Stimulated activated CD4-positive, alpha-beta T cell treated with anti-CD3 and anti-CD28 coated beads, TNF-alpha, amount 100 ng/mL, for 24 hours (primary cell): Measurements from ENCODE around the gene IFFO2.
A peak's percentile ranks its signal among the peaks of the same experiment; 100 is the strongest.

Experiments used
- DNase-seq, 3 experiments: peaks; one replicate each; pipeline ENCODE4 v3.0.0-alpha.2; 2020; ENCODE audit warnings: low read depth in 3 of 3

Gene IFFO2

GRCh38 chr1:18950401-18951026 lies 6.0 kb downstream of the IFFO2 start:
- DNase-seq: no peak

GRCh38 chr1:18949686-18950400 lies 6.6 kb downstream of the IFFO2 start:
- no peak for DNase-seq

DNA sequence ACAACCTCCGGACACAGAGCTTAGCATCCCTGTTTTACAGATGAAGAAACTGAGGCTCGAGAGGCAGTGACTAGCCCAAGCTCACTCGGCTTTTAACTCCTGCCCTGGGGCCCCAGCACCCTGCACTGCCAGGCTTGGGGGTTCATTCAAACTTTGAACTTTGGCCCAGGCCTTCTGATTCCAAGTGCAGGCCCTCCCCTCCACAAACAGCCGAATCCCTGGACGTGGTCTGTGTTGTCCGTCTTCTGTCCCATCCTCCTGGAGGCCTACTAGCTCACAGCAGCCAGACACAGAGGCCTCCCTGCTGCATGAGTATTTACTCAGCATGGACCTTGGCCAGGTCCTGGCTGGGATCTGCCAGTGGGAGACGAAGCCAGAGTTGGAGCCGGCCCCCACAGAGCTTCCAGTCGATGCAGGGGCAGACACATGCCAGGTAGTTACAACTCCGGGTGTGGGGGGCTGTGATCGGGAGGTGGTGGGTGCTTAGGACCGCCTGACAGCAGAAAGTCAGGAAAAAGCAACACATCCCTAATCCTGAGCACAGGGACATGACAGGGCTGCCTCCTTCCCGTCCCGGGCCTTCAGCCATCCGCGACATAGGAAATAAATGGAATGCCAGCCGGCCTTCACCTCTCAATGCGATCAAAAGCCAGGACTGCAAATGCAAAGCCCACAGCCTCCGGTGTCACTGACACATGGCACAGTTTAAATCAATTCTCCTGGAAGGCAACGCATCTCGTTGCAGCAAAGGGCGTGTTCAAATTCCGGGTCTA lies 7.4 kb downstream of the IFFO2 start:
- no peak for DNase-seq

DNA sequence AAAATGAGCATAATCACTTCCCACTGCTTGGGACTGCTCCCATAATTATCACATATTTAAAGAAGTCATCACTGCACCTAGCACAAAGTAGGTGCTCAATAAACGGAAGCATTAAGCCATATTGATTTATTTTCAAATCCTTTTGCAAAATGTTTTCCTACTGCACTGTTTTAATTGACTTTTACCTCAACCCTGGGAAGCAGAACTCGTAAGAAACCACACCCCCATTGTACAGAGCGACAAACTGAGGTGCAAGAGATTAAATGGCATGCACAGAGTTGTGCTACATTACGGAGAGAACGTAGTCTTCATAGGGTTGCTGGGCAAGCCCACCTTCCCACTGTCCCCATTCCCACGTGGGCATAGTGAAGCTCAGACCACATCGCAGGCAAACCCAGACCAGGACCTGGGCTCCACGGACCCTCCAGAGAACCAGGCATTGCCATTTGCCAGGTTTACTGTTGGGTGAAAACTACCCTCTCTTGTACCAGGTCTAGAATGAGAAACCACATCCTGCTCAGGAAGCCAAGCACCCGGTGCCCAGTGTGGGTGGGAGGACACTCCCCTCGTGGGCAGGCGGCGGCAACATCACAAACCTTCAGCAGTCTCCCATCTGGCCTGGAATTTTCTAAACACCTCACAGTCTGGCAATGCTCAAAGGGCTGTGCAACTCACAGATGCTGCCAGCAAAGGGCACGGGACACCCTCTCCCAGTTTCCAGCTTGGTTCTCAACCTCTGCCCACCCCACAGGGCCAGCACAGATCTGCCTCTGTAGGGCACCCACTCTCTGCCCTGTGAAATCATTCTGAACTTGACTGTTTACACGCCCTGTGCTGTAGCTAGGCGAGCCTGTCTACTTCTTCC lies 8.2 kb downstream of the IFFO2 start:
- peak in 1 of 3 experiments; percentile 51 for DNase-seq

DNA sequence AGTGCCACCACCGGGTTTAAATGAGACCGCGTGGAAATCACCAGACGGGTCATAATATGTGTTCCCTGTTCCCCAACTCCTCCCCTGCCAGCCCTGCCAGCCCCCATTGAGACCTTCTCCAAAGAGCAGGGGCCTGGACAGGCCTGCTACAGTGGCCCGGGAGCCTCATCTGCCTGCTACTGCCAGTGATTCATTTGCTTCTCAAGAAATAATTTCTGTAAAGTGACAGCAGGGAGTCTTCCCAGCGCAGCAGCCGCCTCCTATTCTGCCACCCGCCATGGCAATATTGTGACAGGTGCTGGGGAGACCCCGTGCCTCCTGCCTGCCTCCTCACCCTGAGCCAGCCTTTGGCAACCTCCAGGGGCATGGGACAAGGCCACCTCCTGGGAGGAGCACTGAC lies 8.9 kb downstream of the IFFO2 start:
- no peak for DNase-seq

- no peak for DNase-seq
Measured at GRCh38 chr1:18946550-18947381, 9.7 kb downstream of the IFFO2 start.

DNA sequence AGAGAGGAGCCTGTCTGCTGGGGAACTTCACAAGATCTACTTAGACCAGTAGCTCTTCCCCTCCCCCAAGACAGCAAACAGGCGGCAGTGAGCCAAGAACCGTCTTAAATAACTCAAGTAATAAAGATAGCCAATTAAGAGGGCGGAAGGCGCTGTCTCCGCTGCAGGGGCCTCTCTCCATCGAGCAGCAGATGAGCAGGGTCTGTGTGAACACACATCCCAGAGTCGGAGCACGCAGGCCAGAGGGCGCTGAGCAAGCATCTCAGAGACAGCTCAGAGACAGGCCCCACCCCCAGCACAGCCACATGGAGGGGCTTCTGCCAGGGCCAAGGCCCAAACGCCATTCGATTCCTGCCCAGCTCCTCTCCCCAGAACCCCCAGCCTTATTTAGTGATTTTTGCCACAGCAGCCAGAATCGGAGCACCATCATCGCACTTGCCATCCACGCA lies 11.1 kb downstream of the IFFO2 start:
- DNase-seq: no peak

GRCh38 chr1:18944810-18945209 lies 11.7 kb downstream of the IFFO2 start:
- no peak for DNase-seq

DNA sequence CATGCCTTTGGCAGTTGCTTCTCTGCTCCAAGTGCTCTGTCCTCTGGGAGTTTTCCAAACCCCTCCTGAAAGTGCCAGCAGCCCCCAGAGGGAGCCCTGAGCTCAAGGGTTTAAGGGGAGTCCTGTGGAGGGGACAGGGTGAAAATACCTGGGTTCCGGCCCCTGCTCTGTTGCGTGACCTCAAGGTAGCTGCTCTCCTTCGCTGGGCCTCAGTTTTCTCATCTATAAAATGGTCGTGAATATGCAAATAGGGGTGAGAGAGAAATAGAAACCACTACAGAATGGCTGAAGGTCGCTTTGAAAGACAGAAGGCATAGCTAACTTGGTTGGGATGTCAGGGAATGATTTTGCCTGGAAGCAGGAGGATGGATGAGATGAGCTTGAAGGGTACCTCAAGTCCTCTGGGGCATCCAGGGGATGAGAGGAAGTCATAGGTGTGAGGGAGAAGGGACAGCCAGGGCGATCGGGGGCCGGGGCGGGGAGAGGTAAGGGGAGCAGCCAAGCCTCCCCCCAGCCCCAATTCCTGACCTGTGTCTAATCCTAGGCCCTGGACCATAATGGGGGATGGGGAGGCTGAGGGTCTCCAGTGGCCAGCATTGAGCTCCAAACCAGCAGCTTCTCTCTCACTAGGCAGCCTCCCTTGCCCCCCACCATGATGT lies 12.4 kb downstream of the IFFO2 start:
- DNase-seq: no peak

- no peak for DNase-seq
Measured at GRCh38 chr1:18943162-18943561, 13.3 kb downstream of the IFFO2 start.

- DNase-seq: no peak
Measured at GRCh38 chr1:18942340-18942739, 14.1 kb downstream of the IFFO2 start.

DNA sequence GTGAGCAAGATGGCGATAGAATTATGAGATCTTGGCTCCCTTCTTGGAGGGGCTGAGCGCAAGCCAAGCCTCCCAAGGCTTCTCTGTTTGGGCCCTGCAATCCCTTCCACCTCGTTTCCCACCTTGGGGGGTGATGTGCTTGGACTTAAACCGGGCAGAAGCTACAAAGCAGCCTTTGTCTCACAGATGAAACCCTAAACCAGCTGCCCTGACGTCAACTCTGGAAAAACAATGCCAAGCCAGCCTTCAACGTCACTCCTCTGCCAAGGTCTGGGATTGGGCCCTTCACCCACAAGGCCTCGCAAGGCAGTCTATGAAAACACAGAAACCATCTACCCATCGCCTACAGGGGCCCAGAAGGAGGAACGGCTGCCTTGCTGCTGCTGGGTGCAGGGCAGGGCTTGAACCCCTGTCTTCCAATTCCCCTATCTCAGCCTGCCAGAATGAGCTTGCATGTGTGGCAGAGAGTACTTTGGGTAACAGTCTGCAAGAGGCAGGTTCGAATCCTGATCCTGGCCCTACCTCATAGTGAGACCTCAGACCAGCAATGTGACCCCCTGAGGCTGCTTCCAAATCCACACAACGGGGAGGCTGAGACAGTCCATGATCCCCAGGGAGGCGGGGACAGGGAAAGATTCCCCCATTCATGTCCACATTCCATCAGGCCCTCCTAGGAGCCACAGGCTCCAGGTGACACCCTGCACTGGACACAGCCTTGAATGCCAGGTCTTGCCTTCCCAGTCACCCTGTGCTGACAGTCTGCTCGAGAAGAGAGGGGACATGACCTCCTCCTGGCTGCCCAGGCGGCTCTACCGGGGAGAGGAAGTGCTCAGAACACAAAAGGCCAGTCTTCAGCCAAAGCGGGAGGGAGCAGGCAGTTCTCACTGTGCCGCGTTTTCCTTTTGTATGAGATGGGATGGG lies 15.0 kb downstream of the IFFO2 start:
- DNase-seq: no peak

GRCh38 chr1:18940303-18941020 lies 16.0 kb downstream of the IFFO2 start:
- DNase-seq: no peak

GRCh38 chr1:18939398-18940302 lies 16.8 kb downstream of the IFFO2 start:
- no peak for DNase-seq

DNA sequence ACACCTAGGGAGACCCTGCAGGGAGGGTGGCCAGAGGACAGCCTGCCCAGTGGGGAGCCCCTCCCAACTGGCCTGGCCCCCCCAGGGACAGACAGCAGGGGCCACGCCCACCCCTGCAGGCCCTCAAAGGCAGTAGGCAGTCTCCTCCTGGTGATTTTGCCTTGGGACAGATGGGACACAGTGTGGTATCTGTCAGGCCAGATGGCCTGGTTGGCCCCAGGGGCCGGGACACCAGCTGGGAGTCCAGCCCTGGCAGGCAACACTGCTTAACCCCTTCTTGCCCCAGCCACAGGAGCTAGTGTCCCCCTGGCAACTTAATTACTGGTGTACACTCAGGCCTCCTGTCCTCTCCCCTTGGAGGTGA lies 17.8 kb downstream of the IFFO2 start:
- DNase-seq: no peak

- no peak for DNase-seq
Measured at GRCh38 chr1:18938008-18938706, 18.3 kb downstream of the IFFO2 start.

GRCh38 chr1:18937539-18937938 lies 18.9 kb downstream of the IFFO2 start:
- DNase-seq: no peak
